HepG2 (cell line): ENCODE data around the gene CEP120. TPM values are rescaled to one million over a fixed set of nuclear protein-coding genes. Genes with fewer than 3 reads are reported as not detected.
A peak's percentile ranks its signal among the peaks of the same experiment; 100 is the strongest.

ENCODE experiments used
- ATAC-seq: fragments of 200-7000 bp; cut with Tn5 transposase; 3 replicates; pipeline ENCODE4 v1.9.1; 2020; ENCODE audit warnings: mild to moderate bottlenecking, moderate library complexity
- Bru-seq: library from RNA; stranded (reverse); fragments of 400-500 nt; gene quantifications from one replicate; lab custom pipeline; 2021; lab: Mats Ljungman, UMichigan
- BruChase-seq, 2 experiments: library from RNA; stranded (reverse); fragments of 400-500 nt; gene quantifications; one replicate each; lab custom pipeline; 2021; lab: Mats Ljungman, UMichigan
- BruUV-seq: library from RNA; stranded (reverse); fragments of 400-500 nt; replicated peaks from 2 replicates; lab custom pipeline; 2021; lab: Mats Ljungman, UMichigan
- CTCF ChIA-PET: fragments of 300-600 bp; formaldehyde crosslinking; extraction: SDS; loops from one replicate; lab custom pipeline; 2021; ENCODE audit warnings: low total read pairs, inconsistent platforms, low intra/inter-chr PET ratio; lab: Yijun Ruan, JAX
- POLR2A ChIA-PET: fragments of 350-600 bp; sonication (Branson Sonifier 250); formaldehyde crosslinking; loops from one replicate; lab custom pipeline; 2020; ENCODE audit warnings: antibody characterized with exemption, inconsistent platforms; lab: Yijun Ruan, JAX
- DNase-seq: peaks from one replicate; pipeline ENCODE4 v3.0.0-alpha.2; 2015; ENCODE audit warnings: low spot score
- FAIRE-seq: peaks from 3 replicates; lab custom pipeline; 2011; peaks lifted over from hg19 to GRCh38; lab: Jason Lieb, UNC
- H2AFZ ChIP-seq: one replicate; pipeline ENCODE4 v1.6.1; 2011; ENCODE audit warnings: low read length, inconsistent platforms
- H3K27ac ChIP-seq: fragments of 300-600 bp; 3 replicates; pipeline ENCODE4 v1.8.0; 2011; ENCODE audit warnings: mixed run types, mild to moderate bottlenecking, mixed read lengths, low read length, inconsistent platforms; ENCODE audit not compliant: insufficient read depth; ENCODE audit errors: extremely low read length
- H3K27me3 ChIP-seq, 2 experiments: fragments of 200-600 bp in 1 of 2; 2 replicates in 1 of 2; 3 replicates in 1 of 2; pipeline versions ENCODE4 v1.6.0 to v1.8.0; 2011; ENCODE audit warnings: low read length in 2 of 2, mild to moderate bottlenecking in 2 of 2, moderate library complexity in 2 of 2, inconsistent platforms in 1 of 2; ENCODE audit not compliant: insufficient read depth in 2 of 2, control insufficient read depth in 1 of 2
- H3K36me3 ChIP-seq, 2 experiments: fragments of 200-600 bp in 1 of 2; replicated peaks in 1 of 2; 2 replicates in 1 of 2; 3 replicates in 1 of 2; pipeline versions ENCODE4 v1.5.1 to v1.8.0; 2011; ENCODE audit warnings: low read length in 2 of 2, inconsistent platforms in 1 of 2; ENCODE audit not compliant: insufficient read depth in 2 of 2, control insufficient read depth in 1 of 2
- H3K4me1 ChIP-seq: 2 replicates; pipeline ENCODE4 v1.5.1; 2012; ENCODE audit warnings: low read length, inconsistent platforms; ENCODE audit not compliant: insufficient read depth
- H3K4me2 ChIP-seq: 2 replicates; pipeline ENCODE4 v1.6.0; 2011; ENCODE audit warnings: low read depth, low read length, inconsistent platforms
- H3K4me3 ChIP-seq, 3 experiments: fragments of 200-600 bp in 1 of 3; sonication (generic), shearing (Covaris generic) in 1 of 3; replicated peaks in 1 of 3; 2 replicates each; pipeline ENCODE4 v1.5.1; 2011 to 2016; ENCODE audit warnings: low read length in 3 of 3, inconsistent platforms in 2 of 3, low read depth in 2 of 3, mild to moderate bottlenecking in 2 of 3, control low read depth in 1 of 3, mixed read lengths in 1 of 3; ENCODE audit not compliant: insufficient read depth in 1 of 3
- H3K79me2 ChIP-seq: one replicate; pipeline ENCODE4 v1.6.1; 2011; ENCODE audit warnings: low read length, inconsistent platforms; ENCODE audit not compliant: insufficient read depth
- H3K9ac ChIP-seq: 2 replicates; pipeline ENCODE4 v1.6.0; 2011; ENCODE audit warnings: mild to moderate bottlenecking, low read depth, low read length, inconsistent platforms; ENCODE audit not compliant: insufficient read depth
- H3K9me3 ChIP-seq: 2 replicates; pipeline ENCODE4 v1.5.1; 2012; ENCODE audit warnings: mild to moderate bottlenecking, low read length
- H4K20me1 ChIP-seq: 2 replicates; pipeline ENCODE4 v1.6.0; 2011; ENCODE audit warnings: inconsistent platforms, mild to moderate bottlenecking, low read length, moderate library complexity; ENCODE audit not compliant: insufficient read depth
- BATF2 ChIP-seq: sonication (generic); formaldehyde crosslinking; IDR thresholded peaks from 2 replicates; pipeline ENCODE4 v1.8.0; 2022; ENCODE audit warnings: mild to moderate bottlenecking, missing genetic modification reagents, moderate library complexity
- GATA4 ChIP-seq: sonication (generic); IDR thresholded peaks from 2 replicates; pipeline ENCODE4 v1.6.1; 2016; ENCODE audit warnings: antibody characterized with exemption, low read depth, borderline replicate concordance
- PPARG ChIP-seq: conservative IDR thresholded peaks from 2 replicates; pipeline ENCODE4 v1.6.1; 2016; ENCODE audit warnings: missing biosample characterization, missing genetic modification reagents
- RELA ChIP-seq: sonication (generic); formaldehyde crosslinking; IDR thresholded peaks from 2 replicates; pipeline ENCODE4 v1.4.0; 2020; ENCODE audit warnings: missing genetic modification reagents
- RFX3 ChIP-seq: IDR thresholded peaks from 2 replicates; pipeline ENCODE4 v1.6.1; 2016; ENCODE audit warnings: missing biosample characterization, missing genetic modification reagents
- SRF ChIP-seq: IDR thresholded peaks from 2 replicates; pipeline ENCODE4 v1.6.1; 2011; ENCODE audit warnings: mild to moderate bottlenecking, low read depth, low read length, moderate library complexity
- TP53 ChIP-seq: sonication (generic); formaldehyde crosslinking; conservative IDR thresholded peaks from 2 replicates; pipeline ENCODE4 v1.4.0; 2020; ENCODE audit warnings: missing genetic modification reagents
- TSC22D2 ChIP-seq: sonication (generic); formaldehyde crosslinking; IDR thresholded peaks from 2 replicates; pipeline ENCODE4 v1.5.1; 2020; ENCODE audit warnings: missing genetic modification reagents, mild to moderate bottlenecking, borderline replicate concordance
- ZBTB25 ChIP-seq: IDR thresholded peaks from 2 replicates; pipeline ENCODE4 v1.6.1; 2018; ENCODE audit warnings: missing genetic modification reagents
- ZNF615 ChIP-seq: sonication (generic); formaldehyde crosslinking; IDR thresholded peaks from 2 replicates; pipeline ENCODE4 v1.5.0; 2020; ENCODE audit warnings: mild to moderate bottlenecking, missing genetic modification reagents, borderline replicate concordance
- ZNF766 ChIP-seq: sonication (generic); formaldehyde crosslinking; IDR thresholded peaks from 2 replicates; pipeline ENCODE4 v1.5.0; 2020; ENCODE audit warnings: missing genetic modification reagents, borderline replicate concordance
- ZNF776 ChIP-seq: sonication (generic); formaldehyde crosslinking; IDR thresholded peaks from 2 replicates; pipeline ENCODE4 v1.4.0; 2020; ENCODE audit warnings: mild to moderate bottlenecking, missing genetic modification reagents
- ZSCAN5A ChIP-seq: sonication (generic); formaldehyde crosslinking; IDR thresholded peaks from 2 replicates; pipeline ENCODE4 v1.8.0; 2022; ENCODE audit warnings: mild to moderate bottlenecking, missing genetic modification reagents, borderline replicate concordance
- WGBS: methylation state at CpG from one replicate; pipeline ENCODE4 v1.1.6; 2017; ENCODE audit warnings: low lambda C conversion rate; 5-methylcytosine and 5-hydroxymethylcytosine counted together
- in situ Hi-C: cut with HindIII; loops from 2 replicates; pipeline ENCODE4 v1.10.0; 2017; ENCODE audit warnings: low pct_unique_long_range_greater_than_20kb; ENCODE audit not compliant: extremely low pct_ligation_motif_present
- intact Hi-C: fragments of 100-400 bp; cut with micrococcal nuclease; formaldehyde crosslinking; loops from one replicate; pipeline ENCODE4 v1.10.0; 2022; ENCODE audit not compliant: unreplicated experiment
- long read RNA-seq, 2 experiments: library from RNA in 1 of 2; library from polyadenylated mRNA in 1 of 2; stranded (forward) in 1 of 2; unstranded in 1 of 2; transcript quantifications; one replicate each; pipeline ENCODE4 v2.0.0, GENCODE V29; 2019 to 2022
- polyA minus RNA-seq, 3 experiments: library from RNA; depleted of rRNA, polyadenylated mRNA; stranded (reverse); fragments of >200 nt; gene quantifications; 2 replicates each; pipeline ENCODE4 v1.2.3, GENCODE V29; 2011; ENCODE audit warnings: low replicate concordance in 1 of 3
- polyA plus RNA-seq, 8 experiments: library from polyadenylated mRNA; depleted of rRNA in 3 of 8; stranded (reverse) in 7 of 8; unstranded in 1 of 8; fragments of >200 nt; fragmentation: Illumina TruSeq in 4 of 8; extraction: Trizol in 4 of 8; gene quantifications; 2 replicates each; pipeline versions ENCODE4 v1.2.1 to v1.2.3, GENCODE V29; 2011 to 2016; ENCODE audit warnings: low read depth in 4 of 8, missing spikeins in 1 of 8, mixed read lengths in 1 of 8; ENCODE audit not compliant: insufficient read depth in 1 of 8
- total RNA-seq, 5 experiments: library from RNA; depleted of rRNA; stranded (reverse); fragments of >200 nt; fragmentation: Illumina TruSeq; extraction: Trizol; gene quantifications; 2 replicates each; pipeline ENCODE4 v1.2.3, GENCODE V29; 2016; ENCODE audit warnings: low read depth in 1 of 5

Gene CEP120
- total RNA-seq (2016; rRNA removed; fragmentation: Illumina TruSeq; extraction: Trizol) (14.7 and 21.7 TPM in 2 replicates), polyA plus RNA-seq (2011; rRNA removed) (7.8 and 8.0 TPM in 2 replicates), polyA minus RNA-seq (2011; rRNA and poly(A)+ RNA removed; ENCODE audit: low replicate concordance) (14.3 and 57.8 TPM in 2 replicates), Bru-seq, nascent RNA (percentile 67 among the genes with signal in this experiment), BruChase-seq, experiment 1, labeled RNA remaining after a 6-hour chase (percentile 66 among the genes with signal in this experiment), BruChase-seq, experiment 2, labeled RNA remaining after a 2-hour chase (percentile 62 among the genes with signal in this experiment)
- 3.1 and 3.8 TPM in 2 replicates for total RNA-seq (2016; cell fraction: cytosol; rRNA removed; fragmentation: Illumina TruSeq; extraction: Trizol; ENCODE audit: low read depth)
- 14.9 and 19.2 TPM in 2 replicates for total RNA-seq (2016; cell fraction: insoluble cytoplasmic fraction; rRNA removed; fragmentation: Illumina TruSeq; extraction: Trizol)
- total RNA-seq (2016; cell fraction: membrane; rRNA removed; fragmentation: Illumina TruSeq; extraction: Trizol) = 11.9 and 12.0 TPM in 2 replicates
- 15.4 and 23.4 TPM in 2 replicates for total RNA-seq (2016; cell fraction: nucleus; rRNA removed; fragmentation: Illumina TruSeq; extraction: Trizol)
- polyA plus RNA-seq (2011; cell fraction: cytosol; rRNA removed) = 3.2 and 3.6 TPM in 2 replicates
- 6.9 and 7.7 TPM in 2 replicates for polyA plus RNA-seq (2011; cell fraction: nucleus; rRNA removed)
- polyA plus RNA-seq (2012) = 4.4 and 4.7 TPM in 2 replicates
- 0.86 and 1.0 TPM in 2 replicates for polyA plus RNA-seq (2016; cell fraction: cytosol; fragmentation: Illumina TruSeq; extraction: Trizol; ENCODE audit: low read depth)
- polyA plus RNA-seq (2016; cell fraction: insoluble cytoplasmic fraction; fragmentation: Illumina TruSeq; extraction: Trizol; ENCODE audit: low read depth) = 12.4 and 13.0 TPM in 2 replicates
- 4.1 and 4.7 TPM in 2 replicates for polyA plus RNA-seq (2016; cell fraction: membrane; fragmentation: Illumina TruSeq; extraction: Trizol; ENCODE audit: low read depth)
- polyA plus RNA-seq (2016; cell fraction: nucleus; fragmentation: Illumina TruSeq; extraction: Trizol; ENCODE audit: insufficient read depth, low read depth) = 12.7 and 13.5 TPM in 2 replicates
- 6.7 and 8.3 TPM in 2 replicates for polyA minus RNA-seq (2011; cell fraction: cytosol; rRNA and poly(A)+ RNA removed)
- 20.9 and 37.0 TPM in 2 replicates for polyA minus RNA-seq (2011; cell fraction: nucleus; rRNA and poly(A)+ RNA removed)
- long read RNA-seq, experiment 1, full-length matches to known transcripts = 1 of 2 reads
- long read RNA-seq, experiment 1, partial matches to known transcripts = 1 of 2 reads
- long read RNA-seq, experiment 1, other reads (novel, unspliced or antisense) = 0 of 2 reads
- long read RNA-seq, experiment 2, partial matches to known transcripts = 0 of 18 reads
- long read RNA-seq, experiment 2, other reads (novel, unspliced or antisense) = 18 of 18 reads

- ChIA-PET POLR2A (interaction anchor here (0.8 to 1.9 kb wide), 12 partner anchors 27 to 1347 kb away, joined by 3 to 50 read pairs (median 3); partner anchors contain the start of genes CSNK1G3 and SNX2), CTCF (interaction anchor here (0.7 to 1.6 kb wide), 2 partner anchors 88 to 187 kb away, joined by 3 to 7 read pairs; partner anchors contain the start of gene CSNK1G3)
- no peaks in the 10 kb centered on the region for H3K27me3 ChIP-seq
- WGBS = 3% methylated on average over 20 of the region's 47 CpGs
- peak within 1 kb of the TSS; percentile 81 for H3K4me2 ChIP-seq
- H3K4me3 ChIP-seq = peak within 1 kb of the TSS; percentile 66 to 85 (median 82)
- H3K9ac ChIP-seq = peak within 1 kb of the TSS; percentile 83
- ATAC-seq (peak; percentile 100), FAIRE-seq (peak; percentile 96), DNase-seq (peak; percentile 98)
- H3K4me1 ChIP-seq = peaks cover 22% of the 10 kb centered on the region
- no peaks in the 10 kb centered on the region for H3K36me3 ChIP-seq
- intact Hi-C loops (loop anchor here (1.0 to 2.0 kb wide), 4 partner anchors 91 to 907 kb away; partner anchors contain the start of gene SNX2), in situ Hi-C loops (loop anchor here (5.0 kb wide), 1 partner anchor 189 kb away; no protein-coding TSS in a partner anchor)
- TSS peak; percentile 99 for BruUV-seq
- H3K9me3 ChIP-seq = no peaks in the 10 kb centered on the region
- peaks cover 19% of the 10 kb centered on the region for H3K79me2 ChIP-seq
- H2AFZ ChIP-seq = peak within 1 kb of the TSS; percentile 97
- H4K20me1 ChIP-seq = no peaks in the 10 kb centered on the region
- peak within 1 kb of the TSS; percentile 79 for H3K27ac ChIP-seq
- TF ChIP-seq BATF2 (CRISPR knock-in tag) (no peak), SRF (no peak), ZNF776 (CRISPR knock-in tag) (no peak), ZNF615 (no peak), PPARG (no peak; the same call in 1 of the 2 replicates), TP53 (CRISPR knock-in tag) (0 out of 2 replicates have a peak, but pooled peaks have one; percentile 16), RELA (CRISPR knock-in tag) (no peak), ZNF766 (CRISPR knock-in tag) (no peak; the same call in 1 of the 2 replicates), GATA4 (no peak), RFX3 (CRISPR knock-in tag) (peak; percentile 50; the same call in 1 of the 2 replicates), TSC22D2 (CRISPR knock-in tag) (peak; percentile 69; the same call in 1 of the 2 replicates), ZSCAN5A (peak; percentile 99; the same call in 1 of the 2 replicates), ZBTB25 (CRISPR knock-in tag) (0 out of 2 replicates have a peak, but pooled peaks have one; percentile 44)
Measured at GRCh38 chr5:123423278-123424149, at the start of gene CEP120. CEP120 (minus strand) TSS chr5:123423403; CDS start chr5:123422998, 405 bp downstream.
